HG03342 (cell line): ENCODE data around the gene MAGED2.
"Not testable (repeated sequence)": the region's sequence is repeated elsewhere in the genome, so short reads cannot be mapped to it uniquely, and the experiment has no call there.

Experiments
- ATAC-seq: cut with Tn5 transposase; IDR thresholded peaks from one replicate; pipeline ENCODE4 v1.9.1; 2021; ENCODE audit warnings: mild to moderate bottlenecking, moderate library complexity; ENCODE audit not compliant: unreplicated experiment

The MAGED2 gene

GRCh38 chrX:54807524-54808108 is at the start of gene MAGED2:
TSS of gene MAGED2 (plus strand) at chrX:54807745. CDS start at chrX:54809332, 1,587 bp downstream.
- no peak for ATAC-seq

DNA sequence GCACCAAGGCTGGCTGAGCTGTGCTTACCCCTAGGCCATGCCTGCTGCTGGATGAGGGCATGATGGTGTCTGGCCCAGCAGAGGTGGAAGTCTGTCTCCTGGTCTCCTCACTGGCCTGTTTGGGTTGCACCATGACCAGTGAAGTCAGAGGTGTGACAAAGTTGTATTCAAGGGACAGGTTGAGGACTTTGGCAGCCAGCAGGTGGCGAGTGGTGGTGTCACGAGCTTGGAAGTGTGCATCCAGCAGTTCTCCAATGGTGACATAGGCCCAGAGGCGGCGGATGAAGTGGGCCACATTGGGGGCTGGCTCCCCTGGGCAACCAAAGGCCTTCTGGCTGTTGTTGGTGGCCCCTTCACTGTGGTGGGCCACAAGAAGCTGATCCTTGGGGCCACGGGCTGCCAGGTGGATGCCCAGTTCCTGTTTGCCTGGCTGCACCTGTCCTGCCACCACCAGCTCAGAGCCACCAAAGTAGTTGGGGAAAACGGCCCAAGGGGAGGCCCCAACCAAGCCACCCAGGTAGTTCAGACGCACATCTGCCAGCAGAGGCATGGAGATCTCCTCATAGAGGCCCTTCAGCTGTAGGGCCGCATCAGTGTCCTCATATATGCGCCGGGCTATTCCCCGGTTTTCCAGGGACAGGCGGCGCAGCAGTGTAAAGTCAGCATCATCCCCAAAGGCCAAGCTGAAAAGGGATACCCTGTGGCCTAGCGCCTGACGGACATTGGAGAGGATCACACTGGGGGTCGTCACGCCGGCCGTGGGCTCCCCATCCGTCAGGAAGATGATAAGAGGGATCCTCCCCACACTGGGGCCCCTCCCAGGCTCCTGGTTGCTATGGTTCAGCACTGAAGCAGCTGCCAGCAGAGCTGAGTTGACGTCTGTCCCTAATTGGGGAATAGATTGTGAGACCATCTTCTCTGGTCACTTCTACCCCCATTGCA is 49.2 kb upstream of the MAGED2 start:
- ATAC-seq, result no peak

DNA sequence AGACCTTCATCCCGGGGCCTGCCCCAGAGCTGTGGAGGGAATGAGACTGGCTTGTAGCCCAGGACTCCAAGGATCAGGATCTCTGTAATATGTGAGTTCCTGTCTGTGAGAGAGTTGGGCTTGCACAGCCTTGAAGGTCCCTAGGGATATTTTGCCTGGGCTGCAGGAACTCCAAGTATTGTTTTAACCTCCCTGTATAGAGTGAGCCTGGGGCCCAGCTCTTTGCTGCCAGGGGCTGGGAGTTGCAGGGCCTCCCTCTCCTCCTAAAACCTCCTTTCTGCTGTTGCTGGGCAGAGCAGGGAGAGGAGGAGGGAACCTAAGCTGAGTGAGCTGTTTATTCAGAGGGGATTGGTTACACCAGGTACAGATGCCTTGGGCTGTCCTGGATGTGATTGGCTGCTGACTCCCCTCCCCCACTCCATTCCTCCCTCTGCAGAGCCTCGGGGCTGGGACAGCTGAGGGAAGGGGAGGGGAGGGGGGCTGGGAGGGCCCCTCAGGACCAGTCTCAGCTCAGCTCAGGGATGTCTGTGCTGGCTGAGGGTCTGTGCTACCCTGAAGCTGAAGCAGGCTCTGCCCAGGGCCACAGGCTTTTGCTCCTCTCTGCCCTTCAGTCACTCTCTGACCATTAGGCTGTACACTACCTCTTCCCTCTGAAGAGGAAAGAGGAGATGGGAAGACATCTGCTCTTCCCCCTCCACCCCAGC is 33.0 kb upstream of the MAGED2 start:
- ATAC-seq, result not testable (repeated sequence)

DNA sequence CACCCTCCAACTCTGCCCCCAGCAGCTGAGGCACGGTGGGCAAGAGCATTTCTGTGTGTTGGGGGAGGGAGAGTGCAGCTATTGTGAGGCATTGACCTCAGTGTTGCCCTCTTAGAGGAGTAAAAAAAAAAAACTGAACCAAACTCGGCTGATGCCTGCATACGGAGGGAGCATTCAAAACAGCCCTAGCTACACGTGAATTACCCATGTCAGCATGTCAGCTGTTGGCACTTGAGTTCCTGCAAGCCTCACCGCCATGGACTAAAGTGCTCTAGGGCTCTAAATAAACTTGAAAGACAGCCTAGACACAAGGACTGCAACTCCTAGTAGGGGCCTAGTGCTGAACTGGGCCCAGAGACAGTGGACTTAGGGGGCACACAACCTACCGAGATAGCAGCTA is 31.5 kb upstream of the MAGED2 start:
- ATAC-seq, result no peak

DNA sequence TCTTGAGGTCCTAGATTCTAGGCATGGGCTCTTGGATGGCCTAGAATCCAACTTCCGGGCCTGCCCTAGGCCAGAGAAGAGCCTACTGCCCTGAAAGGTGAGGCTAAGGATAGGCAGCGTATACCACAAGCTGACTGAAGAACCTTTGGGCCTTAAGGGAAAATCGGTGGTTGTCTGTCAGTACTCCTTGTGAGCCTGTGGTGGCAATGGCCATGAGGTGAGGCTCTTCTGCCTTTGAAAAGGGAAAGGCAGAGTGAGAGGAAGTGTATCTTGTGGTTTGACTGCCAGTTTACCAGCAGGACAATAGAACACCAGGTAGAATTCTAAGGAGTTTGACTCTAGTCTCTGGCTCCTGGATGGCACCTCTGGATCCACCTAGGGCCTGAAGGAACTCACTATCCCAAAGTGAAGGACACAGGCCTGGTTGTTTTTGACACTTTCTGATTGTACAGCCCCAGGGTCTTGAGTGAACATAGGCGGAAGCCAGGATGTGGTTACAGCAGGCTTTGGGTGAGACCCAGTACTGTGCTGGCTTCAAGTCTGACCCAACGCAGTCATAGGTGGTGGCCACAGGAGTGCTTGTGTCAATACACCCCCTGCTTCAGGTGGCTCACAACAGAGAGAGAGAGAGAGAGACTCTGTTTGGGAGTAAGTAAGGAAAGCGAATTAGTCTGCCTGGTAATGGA is 30.4 kb upstream of the MAGED2 start:
- no peak for ATAC-seq

GRCh38 chrX:54785901-54786300 is 21.6 kb upstream of the MAGED2 start:
- ATAC-seq, result no peak

DNA sequence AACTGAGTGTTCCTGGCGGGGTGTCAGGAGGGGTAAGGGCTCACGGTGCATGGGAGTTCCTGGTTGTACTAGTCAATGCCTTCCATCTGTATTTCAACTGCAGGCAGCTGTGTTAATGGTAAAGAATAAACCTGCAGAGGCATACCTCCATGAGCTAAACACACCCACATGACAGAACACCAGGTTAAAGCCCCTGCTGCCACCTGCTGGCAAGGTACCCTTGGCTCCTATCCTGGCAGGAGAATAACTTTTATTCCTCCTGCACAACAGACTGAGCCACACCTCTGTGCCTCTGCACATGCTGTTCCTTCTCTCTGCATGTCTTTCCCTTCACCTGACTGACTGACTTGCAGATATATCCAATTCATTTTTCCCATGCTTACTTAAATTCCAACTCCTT is 20.6 kb upstream of the MAGED2 start:
- peak; percentile 64 for ATAC-seq

GRCh38 chrX:54788446-54788845 is 19.1 kb upstream of the MAGED2 start:
- ATAC-seq, result no peak

DNA sequence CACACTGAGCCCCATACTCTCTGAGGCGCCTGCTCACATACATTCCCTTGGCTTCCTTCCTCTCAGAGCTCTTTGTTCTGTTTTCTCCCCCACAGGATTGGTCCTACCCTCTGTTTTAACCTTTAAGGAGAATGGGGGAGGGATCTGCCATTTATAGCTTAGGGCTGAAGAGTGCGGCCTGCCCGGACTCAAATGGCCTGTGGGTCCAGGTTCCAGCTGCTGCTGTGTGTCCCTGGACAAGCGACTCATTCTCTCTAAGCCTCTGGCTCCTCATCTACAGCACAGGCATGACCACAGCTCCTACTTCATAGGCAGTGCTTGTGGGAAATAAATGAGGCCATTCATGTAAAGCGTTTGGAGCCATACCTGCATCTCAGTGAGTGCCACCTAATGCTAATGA is 18.1 kb upstream of the MAGED2 start:
- ATAC-seq, result not testable (repeated sequence)

GRCh38 chrX:54794028-54794427 is 13.5 kb upstream of the MAGED2 start:
- ATAC-seq, result no peak

GRCh38 chrX:54794795-54795194 is 12.8 kb upstream of the MAGED2 start:
- no peak for ATAC-seq

DNA sequence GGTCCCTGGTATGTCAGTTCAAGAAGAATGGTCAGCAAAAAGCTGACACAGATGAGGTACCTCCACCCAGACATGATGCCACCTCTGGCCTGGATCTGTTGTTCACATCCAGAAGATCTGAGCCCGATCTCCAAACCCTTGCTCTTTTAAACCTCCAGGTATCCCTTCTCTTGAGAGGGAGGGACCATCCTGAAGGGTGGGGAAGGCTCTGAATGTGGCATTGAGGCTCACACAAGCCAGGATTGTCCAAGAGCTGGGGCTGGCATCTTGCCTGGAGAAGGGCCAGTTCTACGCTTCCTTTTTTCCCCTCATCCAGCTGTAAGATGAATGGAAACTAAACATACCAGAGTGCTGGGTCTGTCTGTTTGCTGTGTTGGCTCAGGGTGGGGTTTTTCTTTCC is 9.4 kb upstream of the MAGED2 start, which contains the start of gene ITIH6:
Gene ITIH6, minus strand, starts transcription at position 119 of the 400 bp plus-strand sequence. Its CDS starts 45 bp downstream, at position 74.
- no peak for ATAC-seq

- ATAC-seq, result no peak
Measured at GRCh38 chrX:54799046-54799445, 8.5 kb upstream of the MAGED2 start.

- no peak for ATAC-seq
Measured at GRCh38 chrX:54808109-54808604, 612 bp downstream of the MAGED2 start.

DNA sequence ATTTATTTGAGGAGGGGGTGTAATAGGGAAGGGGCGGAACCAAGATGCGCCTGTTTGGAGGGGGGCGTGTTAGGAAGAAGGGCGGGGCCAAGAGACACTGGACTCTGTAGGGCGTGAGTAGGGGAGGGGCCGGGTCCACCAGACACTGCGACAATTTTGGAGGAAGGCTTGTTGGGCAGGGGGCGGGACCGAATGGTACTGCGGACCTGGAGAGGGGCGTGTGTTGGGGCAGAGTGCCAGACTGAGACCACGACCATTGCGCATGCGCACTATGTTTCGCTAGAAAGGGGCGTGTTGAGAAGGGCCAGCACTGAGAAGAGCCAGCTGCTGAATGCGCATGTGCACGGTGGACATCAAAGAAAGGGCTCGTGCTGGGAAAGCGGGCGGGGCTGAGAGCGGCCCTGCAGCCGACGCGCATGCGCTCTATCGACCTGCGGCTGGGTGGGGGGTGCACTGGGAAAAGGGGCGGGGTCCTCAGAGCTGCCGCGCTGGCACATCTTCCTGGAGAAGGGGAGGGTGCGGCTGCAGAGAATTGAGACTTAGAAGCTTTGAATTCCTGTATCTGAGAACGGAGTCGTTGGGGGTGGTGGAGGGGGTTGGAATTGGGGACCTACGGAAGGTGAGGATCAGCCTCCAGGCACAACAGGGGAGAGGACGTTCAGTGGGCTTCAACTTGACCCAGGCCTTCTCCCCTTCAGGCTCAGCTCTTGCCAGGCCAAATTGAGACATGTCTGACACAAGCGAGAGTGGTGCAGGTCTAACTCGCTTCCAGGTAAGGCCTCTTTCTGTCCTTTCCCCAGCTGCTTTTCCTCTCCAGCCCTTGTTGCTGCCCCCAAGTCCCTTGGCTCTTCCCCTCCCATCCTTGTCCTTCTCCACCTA is 1.3 kb downstream of the MAGED2 start:
- peak; percentile 82 for ATAC-seq

DNA sequence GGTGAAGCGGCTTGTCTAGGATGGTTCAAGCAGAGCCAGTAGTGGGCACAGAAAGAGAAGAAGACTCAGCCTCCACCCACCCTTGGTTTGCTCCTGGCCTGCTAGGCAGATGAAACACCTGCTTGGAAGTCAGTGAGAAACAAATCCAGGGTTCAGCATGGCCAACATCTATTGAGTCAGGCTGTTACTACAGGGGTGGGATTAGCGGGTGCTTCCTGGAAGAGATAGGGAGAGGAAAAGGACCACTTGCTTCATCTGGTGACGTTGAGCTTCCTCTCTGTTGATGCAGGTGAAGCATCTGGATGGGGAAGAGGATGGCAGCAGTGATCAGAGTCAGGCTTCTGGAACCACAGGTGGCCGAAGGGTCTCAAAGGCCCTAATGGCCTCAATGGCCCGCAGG is 3.0 kb downstream of the MAGED2 start:
- ATAC-seq, result no peak

DNA sequence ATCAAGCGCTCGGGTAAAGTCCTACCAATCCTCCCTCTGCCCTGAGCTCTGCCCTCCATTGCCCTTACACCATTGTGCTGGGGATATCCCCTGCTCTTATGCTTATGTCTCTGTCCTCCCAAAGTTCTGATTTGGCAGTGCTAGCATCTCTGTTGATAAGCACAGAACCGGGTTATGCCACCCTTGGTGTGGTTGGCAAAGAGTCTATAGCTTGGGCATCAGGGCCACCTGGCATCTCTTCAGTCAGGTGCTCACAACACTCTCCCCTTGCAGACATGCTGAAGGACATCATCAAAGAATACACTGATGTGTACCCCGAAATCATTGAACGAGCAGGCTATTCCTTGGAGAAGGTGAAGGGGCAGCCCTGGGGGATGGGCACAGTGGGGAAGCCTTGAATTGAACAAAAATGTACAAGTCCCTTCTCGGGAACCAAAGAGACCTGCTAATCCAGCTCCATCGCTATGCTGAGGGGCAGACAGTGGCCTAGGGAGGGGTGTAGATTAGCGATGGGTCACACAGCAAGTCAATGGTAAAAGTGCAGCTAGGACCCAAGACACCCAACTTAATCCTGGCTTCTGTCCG is 3.8 kb downstream of the MAGED2 start:
- no peak for ATAC-seq

- ATAC-seq, result no peak
Measured at GRCh38 chrX:54812306-54812705, 4.8 kb downstream of the MAGED2 start.

DNA sequence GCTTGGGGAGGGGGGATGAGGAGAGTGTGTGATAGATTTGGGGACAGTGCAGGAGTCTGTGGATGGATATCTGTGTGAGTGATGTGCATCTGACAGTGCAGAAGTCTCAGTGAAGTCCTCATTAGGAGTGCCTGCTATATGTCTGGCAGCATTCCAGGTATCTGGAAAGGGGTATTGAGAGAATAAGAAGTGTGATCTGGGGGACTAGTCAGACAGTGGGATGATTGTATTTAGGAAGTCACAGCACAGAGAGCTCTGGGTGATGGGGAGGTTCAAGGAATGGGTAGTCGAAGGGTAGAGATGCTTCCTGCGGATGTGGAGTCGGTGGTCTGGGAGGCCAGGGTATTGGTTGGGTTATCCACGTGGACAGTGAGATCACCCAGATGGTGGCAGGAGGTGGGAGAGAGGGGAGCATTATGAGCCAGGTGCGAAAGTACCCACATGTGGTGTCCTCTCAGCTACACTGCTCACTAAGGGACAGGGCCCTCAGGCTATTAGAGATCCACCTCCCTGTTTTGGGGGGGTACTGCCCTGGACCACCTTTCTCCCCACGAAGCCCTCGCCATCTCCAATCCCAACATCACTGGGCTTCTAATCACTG is 9.8 kb downstream of the MAGED2 start:
- no peak for ATAC-seq
